HCT116 (cell line): ENCODE data around the gene TBX3. TPM values are rescaled to one million over a fixed set of nuclear protein-coding genes. Genes with fewer than 3 reads are reported as not detected.

Experiments used
- ATAC-seq: fragments of 200-7000 bp; cut with Tn5 transposase; 2 replicates; pipeline ENCODE4 v1.9.1; 2020; ENCODE audit warnings: mild to moderate bottlenecking, moderate library complexity
- BruUV-seq: library from RNA; stranded (reverse); fragments of 400-500 nt; replicated peaks from 2 replicates; lab custom pipeline; 2021; lab: Mats Ljungman, UMichigan
- CTCF ChIA-PET: fragments of 300-600 bp; sonication (Branson Sonifier 250); formaldehyde crosslinking; loops from one replicate; lab custom pipeline; 2021; ENCODE audit warnings: antibody characterized with exemption; lab: Charles Lee
- POLR2A ChIA-PET: fragments of 300-600, 350-600 bp; sonication (Branson Sonifier 250); formaldehyde crosslinking; loops from one replicate; lab custom pipeline; 2021; ENCODE audit warnings: antibody characterized with exemption; lab: Charles Lee
- RAD21 ChIA-PET, 2 experiments: fragments of 300-600 bp; sonication (Branson Sonifier 250); formaldehyde crosslinking; loops; one replicate each; lab custom pipeline; 2023; ENCODE audit warnings: low total read pairs in 2 of 2; ENCODE audit not compliant: uncharacterized antibody in 2 of 2, unreplicated experiment in 2 of 2, low non-redundant PET in 1 of 2; lab: Charles Lee
- DNase-seq: peaks from one replicate; pipeline ENCODE4 v3.0.0-alpha.2; 2010; ENCODE audit warnings: low read depth, low spot score
- H2AFZ ChIP-seq: fragments of 200-600 bp; shearing (Covaris generic), sonication (generic); 2 replicates; pipeline ENCODE4 v1.6.1; 2017; ENCODE audit warnings: low read depth, mixed run types, mixed read lengths, antibody characterized with exemption, low read length; ENCODE audit not compliant: poor library complexity, severe bottlenecking
- H3K27ac ChIP-seq: 2 replicates; pipeline ENCODE4 v1.5.1; 2012; ENCODE audit warnings: low read depth, low read length
- H3K27me3 ChIP-seq: fragments of 200-600 bp; sonication (generic); 2 replicates; pipeline ENCODE4 v1.6.1; 2016; ENCODE audit warnings: mixed run types, low read length, mixed read lengths; ENCODE audit not compliant: insufficient read depth
- H3K36me3 ChIP-seq, 2 experiments: fragments of 200-500 bp in 1 of 2; fragments of 200-600 bp in 1 of 2; sonication (Bioruptor generic) in 1 of 2; sonication (generic) in 1 of 2; 2 replicates each; pipeline versions ENCODE4 v1.5.1 to v1.6.1; 2014 to 2016; ENCODE audit warnings: low read length in 2 of 2, inconsistent platforms in 1 of 2, mixed read lengths in 1 of 2, mixed run types in 1 of 2; ENCODE audit not compliant: insufficient read depth in 2 of 2, control insufficient read depth in 1 of 2
- H3K4me1 ChIP-seq, 2 experiments: fragments of 200-600 bp in 1 of 2; sonication (generic) in 1 of 2; 2 replicates each; pipeline versions ENCODE4 v1.5.1 to v1.6.1; 2012 to 2017; ENCODE audit warnings: low read length in 2 of 2, inconsistent platforms in 1 of 2, mild to moderate bottlenecking in 1 of 2, mixed read lengths in 1 of 2, mixed run types in 1 of 2, moderate library complexity in 1 of 2; ENCODE audit not compliant: insufficient read depth in 2 of 2, control insufficient read depth in 1 of 2
- H3K4me2 ChIP-seq: fragments of 200-600 bp; sonication (generic); 2 replicates; pipeline ENCODE4 v1.6.1; 2017; ENCODE audit warnings: mixed run types, low read length, mixed read lengths
- H3K4me3 ChIP-seq, 2 experiments: fragments of 200-600 bp in 1 of 2; sonication (generic) in 1 of 2; replicated peaks in 1 of 2; 2 replicates each; pipeline ENCODE4 v1.5.1; 2011 to 2016; ENCODE audit warnings: low read length in 2 of 2, control low read depth in 1 of 2, low read depth in 1 of 2, mild to moderate bottlenecking in 1 of 2, mixed read lengths in 1 of 2, mixed run types in 1 of 2
- H3K79me2 ChIP-seq: fragments of 200-600 bp; sonication (generic); 2 replicates; pipeline ENCODE4 v1.6.1; 2017; ENCODE audit warnings: mild to moderate bottlenecking, mixed run types, low read length, moderate library complexity, mixed read lengths; ENCODE audit not compliant: insufficient read depth
- H3K9ac ChIP-seq: fragments of 200-600 bp; sonication (generic); 2 replicates; pipeline ENCODE4 v1.6.1; 2016; ENCODE audit warnings: low read length, mixed read lengths
- H3K9me2 ChIP-seq: fragments of 200-600 bp; sonication (generic), shearing (Covaris generic); 2 replicates; pipeline ENCODE4 v1.6.1; 2017; ENCODE audit warnings: mixed run types, mild to moderate bottlenecking, moderate library complexity; ENCODE audit not compliant: insufficient read depth
- H3K9me3 ChIP-seq, 2 experiments: fragments of 200-500 bp in 1 of 2; fragments of 200-600 bp in 1 of 2; sonication (Bioruptor generic) in 1 of 2; sonication (generic) in 1 of 2; 2 replicates each; pipeline ENCODE4 v1.6.1; 2014 to 2017; ENCODE audit warnings: low read length in 2 of 2, mixed read lengths in 2 of 2, inconsistent platforms in 1 of 2, low read depth in 1 of 2, mild to moderate bottlenecking in 1 of 2, mixed run types in 1 of 2, moderate library complexity in 1 of 2; ENCODE audit not compliant: control insufficient read depth in 1 of 2, insufficient read depth in 1 of 2
- H4K20me1 ChIP-seq: fragments of 200-600 bp; sonication (generic), shearing (Covaris generic); 2 replicates; pipeline ENCODE4 v1.6.1; 2017; ENCODE audit warnings: mixed run types, mild to moderate bottlenecking, moderate library complexity; ENCODE audit not compliant: insufficient read depth
- EZH2phosphoT487 ChIP-seq: fragments of 200-600 bp; IDR thresholded peaks from 2 replicates; pipeline ENCODE4 v1.6.1; 2018; ENCODE audit warnings: antibody characterized with exemption, borderline replicate concordance
- MAX ChIP-seq: IDR thresholded peaks from 2 replicates; pipeline ENCODE4 v1.6.1; 2012
- YY1 ChIP-seq: IDR thresholded peaks from 2 replicates; pipeline ENCODE4 v1.6.1; 2011; ENCODE audit warnings: low read length, low read depth, moderate library complexity, mild to moderate bottlenecking; ENCODE audit not compliant: insufficient replicate concordance; ENCODE audit errors: extremely low read depth
- ZBTB33 ChIP-seq: IDR thresholded peaks from 2 replicates; pipeline ENCODE4 v1.6.1; 2011; ENCODE audit warnings: mild to moderate bottlenecking, low read length, moderate library complexity; ENCODE audit not compliant: insufficient replicate concordance; ENCODE audit errors: extremely low read depth
- ZNF274 ChIP-seq: fragments of 200-500 bp; sonication (Bioruptor generic); IDR thresholded peaks from 2 replicates; pipeline ENCODE4 v1.6.1; 2014; ENCODE audit warnings: mild to moderate bottlenecking, low read depth, low read length, inconsistent platforms
- intact Hi-C: fragments of 100-400 bp; cut with micrococcal nuclease; formaldehyde crosslinking; loops from 2 replicates; pipeline ENCODE4 v1.10.0; 2022
- total RNA-seq: library from RNA; stranded (reverse); gene quantifications from one replicate; pipeline ENCODE4 v1.2.1, GENCODE V29; 2021; ENCODE audit not compliant: unreplicated experiment

Gene TBX3
- total RNA-seq, 1 experiment from 2014 or later = 12.8 TPM

GRCh38 chr12:114700392-114701103 is 16.6 kb upstream of the TBX3 start:
- H3K9ac ChIP-seq = no peak overlapping the region
- H3K27me3 ChIP-seq = peaks cover 30% of the 10 kb centered on the region
- H2AFZ ChIP-seq = no peak overlapping the region
- no peaks in the 10 kb centered on the region for H3K9me2 ChIP-seq
- DNase-seq (no peak), ATAC-seq (no peak)
- CTCF ChIA-PET = no interaction called here
- POLR2A ChIA-PET = no interaction called here
- H3K79me2 ChIP-seq = no peaks in the 10 kb centered on the region
- H3K27ac ChIP-seq = no peak overlapping the region
- no peak overlapping the region for H3K4me3 ChIP-seq
- BruUV-seq = no TSS peak
- intact Hi-C loops = no loop called here
- no peaks in the 10 kb centered on the region for H4K20me1 ChIP-seq
- 0 out of 4 replicates have a peak, but pooled peaks cover 0 to 3% of the 10 kb centered on the region in 2 experiments for H3K4me1 ChIP-seq
- H3K9me3 ChIP-seq = no peaks in the 10 kb centered on the region
- RAD21 ChIA-PET = no interaction called here
- TF ChIP-seq ZNF274 (no peak), YY1 (no peak), ZBTB33 (no peak), EZH2phosphoT487 (no peak), MAX (no peak)
- H3K4me2 ChIP-seq = no peak overlapping the region
- H3K36me3 ChIP-seq = no peaks in the 10 kb centered on the region
